B cell (primary cell): ENCODE results near the gene DAZAP1.

Experiments
- CTCF ChIP-seq: fragments of 200-600 bp; IDR thresholded peaks from one replicate; pipeline ENCODE4 v1.8.0; 2022; ENCODE audit warnings: antibody characterized with exemption, mild to moderate bottlenecking
- EZH2 ChIP-seq: IDR thresholded peaks from 2 replicates; pipeline ENCODE4 v1.6.1; 2012; ENCODE audit warnings: borderline replicate concordance, low read depth, mild to moderate bottlenecking, moderate library complexity, low read length; ENCODE audit not compliant: insufficient read depth, poor library complexity, severe bottlenecking

GRCh38 chr19:1467215-1467489 lies 59.8 kb downstream of the DAZAP1 start:
- TF ChIP-seq CTCF (no peak), EZH2 (no peak)
